Measurements from ENCODE around the gene INPP5A. TPM values are rescaled to one million over a fixed set of nuclear protein-coding genes. Genes with fewer than 3 reads are reported as not detected.

INPP5A gene
- total RNA-seq, 1 donor from 2014 or later = 14.2 TPM

DNA sequence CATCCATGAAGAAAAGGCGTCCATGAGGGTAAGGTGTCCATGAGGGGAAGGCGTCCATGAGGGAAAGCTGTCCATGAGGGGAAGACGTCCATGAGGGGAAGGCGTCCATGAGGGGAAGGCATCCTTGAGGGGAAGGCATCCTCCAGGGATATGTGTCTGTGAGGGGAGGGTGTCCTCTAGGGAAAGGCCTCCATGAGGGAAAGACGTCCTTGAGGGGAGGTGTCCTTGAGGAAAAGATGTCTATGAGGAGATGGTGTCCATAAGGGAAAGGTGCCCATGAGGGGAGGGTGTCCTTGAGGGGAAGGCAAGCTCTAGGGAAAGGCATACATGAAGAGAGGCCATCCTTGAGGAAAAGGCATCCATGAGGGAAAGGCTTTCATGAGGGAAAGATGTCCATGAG, 92.6 kb downstream of the INPP5A start:
- Histone ChIP-seq H3K9ac (no peak overlapping the region), H3K27me3 (no peaks in the 10 kb centered on the region), H2AFZ (replicated peaks) (no peak overlapping the region), H3K4me1 (no peaks in the 10 kb centered on the region), H3K4me2 (no peak overlapping the region), H3K4me3 (no peak overlapping the region), H3K36me3 (no peaks in the 10 kb centered on the region), H4K20me1 (ENCODE audit: low read depth) (peaks cover 14% of the 10 kb centered on the region), H3K27ac (no peak overlapping the region), H3F3A (ENCODE audit: low read depth) (no peaks in the 10 kb centered on the region), H3K79me2 (ENCODE audit: low read depth) (no peaks in the 10 kb centered on the region), H3K9me3 (ENCODE audit: low read depth) (no peaks in the 10 kb centered on the region)
- no peaks in the 10 kb centered on the region for H3K36me3 Mint-ChIP-seq
- no peak overlapping the region for H3K4me3 Mint-ChIP-seq
- no peak overlapping the region for H3K27ac Mint-ChIP-seq
- H3K9me3 Mint-ChIP-seq = no peaks in the 10 kb centered on the region
- peaks cover 43% of the 10 kb centered on the region for H3K4me1 Mint-ChIP-seq
- no peak for DNase-seq (ENCODE audit: low spot score)
- H3K27me3 Mint-ChIP-seq (ENCODE audit: insufficient read depth, low read depth) = peaks cover 10% of the 10 kb centered on the region
- no peak for TF ChIP-seq EZH2phosphoT487 (IDR thresholded peaks at IDR 0.05)
- no peak for TF ChIP-seq EZH2 (IDR thresholded peaks at IDR 0.05)
- TF ChIP-seq, protein P1, sequence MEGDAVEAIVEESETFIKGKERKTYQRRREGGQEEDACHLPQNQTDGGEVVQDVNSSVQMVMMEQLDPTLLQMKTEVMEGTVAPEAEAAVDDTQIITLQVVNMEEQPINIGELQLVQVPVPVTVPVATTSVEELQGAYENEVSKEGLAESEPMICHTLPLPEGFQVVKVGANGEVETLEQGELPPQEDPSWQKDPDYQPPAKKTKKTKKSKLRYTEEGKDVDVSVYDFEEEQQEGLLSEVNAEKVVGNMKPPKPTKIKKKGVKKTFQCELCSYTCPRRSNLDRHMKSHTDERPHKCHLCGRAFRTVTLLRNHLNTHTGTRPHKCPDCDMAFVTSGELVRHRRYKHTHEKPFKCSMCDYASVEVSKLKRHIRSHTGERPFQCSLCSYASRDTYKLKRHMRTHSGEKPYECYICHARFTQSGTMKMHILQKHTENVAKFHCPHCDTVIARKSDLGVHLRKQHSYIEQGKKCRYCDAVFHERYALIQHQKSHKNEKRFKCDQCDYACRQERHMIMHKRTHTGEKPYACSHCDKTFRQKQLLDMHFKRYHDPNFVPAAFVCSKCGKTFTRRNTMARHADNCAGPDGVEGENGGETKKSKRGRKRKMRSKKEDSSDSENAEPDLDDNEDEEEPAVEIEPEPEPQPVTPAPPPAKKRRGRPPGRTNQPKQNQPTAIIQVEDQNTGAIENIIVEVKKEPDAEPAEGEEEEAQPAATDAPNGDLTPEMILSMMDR (IDR thresholded peaks at IDR 0.05) = no peak

DNA sequence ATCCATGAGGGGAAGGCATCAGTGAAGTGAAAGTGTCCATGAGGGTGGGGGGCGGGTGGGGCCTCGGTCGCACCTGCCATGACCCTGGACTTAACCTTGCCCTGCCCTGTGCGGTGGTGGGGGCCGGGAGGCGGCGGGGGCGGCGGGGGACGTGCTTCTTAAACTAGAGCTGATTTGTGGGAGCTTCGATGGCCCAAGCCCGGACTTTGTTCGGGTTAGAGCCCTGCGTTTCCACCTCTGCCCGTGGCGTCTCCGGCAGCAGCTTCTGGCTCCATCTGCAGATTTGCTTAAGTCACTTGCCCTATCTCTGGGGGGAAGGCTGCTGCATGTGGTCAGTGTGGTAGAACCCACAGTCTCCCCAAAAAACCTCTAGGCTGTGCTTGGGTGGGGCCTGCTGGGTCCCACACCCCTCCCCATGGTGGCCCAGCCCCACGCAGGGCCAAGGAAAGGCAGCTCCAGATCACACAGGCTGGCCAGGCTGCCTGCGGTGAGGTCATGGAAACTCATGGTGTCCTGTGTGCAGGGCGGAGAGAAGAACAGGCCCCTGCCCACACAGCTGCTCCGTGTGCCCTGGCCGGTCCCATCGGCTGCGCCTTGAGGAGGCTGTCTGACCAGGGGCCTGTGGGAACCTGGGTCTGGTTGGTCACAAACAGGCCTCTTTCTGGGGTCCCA, 93.2 kb downstream of the INPP5A start:
- H3K4me3 Mint-ChIP-seq = no peak overlapping the region
- Histone ChIP-seq H3K4me2 (no peak overlapping the region), H3K4me3 (no peak overlapping the region), H3K27ac (no peak overlapping the region), H4K20me1 (ENCODE audit: low read depth) (peaks cover 17% of the 10 kb centered on the region), H3K4me1 (no peaks in the 10 kb centered on the region), H3K79me2 (ENCODE audit: low read depth) (no peaks in the 10 kb centered on the region), H2AFZ (replicated peaks) (no peak overlapping the region), H3K9me3 (ENCODE audit: low read depth) (no peaks in the 10 kb centered on the region), H3K36me3 (no peaks in the 10 kb centered on the region), H3F3A (ENCODE audit: low read depth) (no peaks in the 10 kb centered on the region), H3K27me3 (no peaks in the 10 kb centered on the region), H3K9ac (no peak overlapping the region)
- H3K27ac Mint-ChIP-seq = no peak overlapping the region
- peaks cover 10% of the 10 kb centered on the region for H3K27me3 Mint-ChIP-seq (ENCODE audit: insufficient read depth, low read depth)
- TF ChIP-seq EZH2phosphoT487 (IDR thresholded peaks at IDR 0.05) (no peak), EZH2 (IDR thresholded peaks at IDR 0.05) (no peak)
- TF ChIP-seq, protein P1 (IDR thresholded peaks at IDR 0.05) = no peak
- H3K9me3 Mint-ChIP-seq = no peaks in the 10 kb centered on the region
- no peaks in the 10 kb centered on the region for H3K36me3 Mint-ChIP-seq
- DNase-seq (ENCODE audit: low spot score) = no peak
- peaks cover 38% of the 10 kb centered on the region for H3K4me1 Mint-ChIP-seq

DNA sequence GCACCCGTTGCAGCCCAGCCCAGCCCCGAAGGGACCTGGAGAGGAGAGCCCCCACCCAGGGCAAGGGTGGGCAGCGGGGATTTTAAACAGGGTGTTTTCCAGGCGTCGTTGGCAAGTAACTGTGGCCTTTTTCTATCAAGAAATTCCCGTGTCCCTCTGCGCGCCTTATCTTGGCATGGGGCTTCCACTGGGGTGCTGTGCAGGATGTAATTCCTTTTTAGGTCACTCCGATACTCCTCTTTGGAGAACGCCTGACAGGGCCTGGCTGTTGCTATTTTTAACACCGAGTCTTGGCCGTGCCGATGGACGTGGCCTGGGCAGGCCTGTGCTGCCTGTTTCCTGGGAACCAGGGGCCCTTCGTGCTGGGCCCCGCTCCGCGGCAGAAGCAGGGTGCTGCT, 93.8 kb downstream of the INPP5A start:
- Histone ChIP-seq H4K20me1 (ENCODE audit: low read depth) (peaks cover 17% of the 10 kb centered on the region), H3K9me3 (ENCODE audit: low read depth) (no peaks in the 10 kb centered on the region), H3K36me3 (no peaks in the 10 kb centered on the region), H3K9ac (no peak overlapping the region), H3K4me3 (no peak overlapping the region), H3K27me3 (no peaks in the 10 kb centered on the region), H3K4me1 (no peaks in the 10 kb centered on the region), H3K27ac (no peak overlapping the region), H2AFZ (replicated peaks) (no peak overlapping the region), H3F3A (ENCODE audit: low read depth) (no peaks in the 10 kb centered on the region), H3K4me2 (no peak overlapping the region), H3K79me2 (ENCODE audit: low read depth) (no peaks in the 10 kb centered on the region)
- no peak for TF ChIP-seq EZH2 (IDR thresholded peaks at IDR 0.05)
- peaks cover 8% of the 10 kb centered on the region for H3K27me3 Mint-ChIP-seq (ENCODE audit: insufficient read depth, low read depth)
- no peak overlapping the region for H3K4me3 Mint-ChIP-seq
- H3K9me3 Mint-ChIP-seq = no peaks in the 10 kb centered on the region
- H3K4me1 Mint-ChIP-seq = peaks cover 33% of the 10 kb centered on the region
- no peaks in the 10 kb centered on the region for H3K36me3 Mint-ChIP-seq
- no peak for DNase-seq (ENCODE audit: low spot score)
- H3K27ac Mint-ChIP-seq = no peak overlapping the region

DNA sequence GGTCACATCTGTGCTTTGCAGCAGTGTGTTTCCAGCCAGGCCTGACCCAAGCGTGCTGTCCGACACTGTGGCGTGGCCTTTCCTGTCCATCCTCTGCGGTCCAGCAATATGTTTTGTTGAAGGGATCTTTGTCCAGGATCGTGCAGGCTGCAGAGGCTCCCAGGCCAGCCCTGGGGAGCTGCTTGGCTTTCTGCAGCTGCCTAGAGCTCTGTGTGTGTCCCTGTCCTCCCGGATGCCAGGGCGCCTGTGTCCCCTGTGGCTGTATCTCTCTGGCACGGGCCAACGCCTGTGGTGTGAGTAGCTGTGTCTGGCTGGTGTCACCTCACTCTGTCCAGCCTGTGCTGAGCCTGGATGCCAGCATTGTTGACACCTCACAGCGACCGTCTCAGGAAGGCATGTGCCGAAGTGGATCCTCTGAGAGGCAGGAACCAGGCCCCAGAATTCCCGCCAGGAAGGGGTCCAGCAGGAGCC, 94.5 kb downstream of the INPP5A start:
- Histone ChIP-seq H3K4me2 (no peak overlapping the region), H3K4me3 (no peak overlapping the region), H4K20me1 (ENCODE audit: low read depth) (peaks cover 17% of the 10 kb centered on the region), H3K79me2 (ENCODE audit: low read depth) (no peaks in the 10 kb centered on the region), H3K27ac (no peak overlapping the region), H3K4me1 (no peaks in the 10 kb centered on the region), H3K27me3 (no peaks in the 10 kb centered on the region), H3K9ac (no peak overlapping the region), H3F3A (ENCODE audit: low read depth) (no peaks in the 10 kb centered on the region), H3K9me3 (ENCODE audit: low read depth) (no peaks in the 10 kb centered on the region), H3K36me3 (no peaks in the 10 kb centered on the region), H2AFZ (replicated peaks) (no peak overlapping the region)
- no peak for DNase-seq (ENCODE audit: low spot score)
- Mint-ChIP-seq H3K4me1 (peaks cover 29% of the 10 kb centered on the region), H3K4me3 (no peak overlapping the region), H3K27me3 (ENCODE audit: insufficient read depth, low read depth) (peaks cover 6% of the 10 kb centered on the region), H3K27ac (no peak overlapping the region), H3K9me3 (no peaks in the 10 kb centered on the region), H3K36me3 (no peaks in the 10 kb centered on the region)
- TF ChIP-seq, protein P1 (IDR thresholded peaks at IDR 0.05) = no peak
- TF ChIP-seq EZH2 (IDR thresholded peaks at IDR 0.05) (no peak), EZH2phosphoT487 (IDR thresholded peaks at IDR 0.05) (no peak)
